SU-DHL-6 (cell line): ENCODE results near the gene ACTN4.

Experiments used
- CTCF ChIP-seq: fragments of 200-600 bp; sonication (generic); IDR thresholded peaks from one replicate; pipeline ENCODE4 v1.5.1; 2017; ENCODE audit warnings: antibody characterized with exemption, mild to moderate bottlenecking, low read length, moderate library complexity; ENCODE audit not compliant: insufficient read depth, poor library complexity, severe bottlenecking
- EZH2phosphoT487 ChIP-seq: fragments of 200-600 bp; sonication (generic), shearing (Covaris generic); conservative IDR thresholded peaks from 2 replicates; pipeline ENCODE4 v1.6.1; 2018; ENCODE audit warnings: mild to moderate bottlenecking, antibody characterized with exemption, low read length, moderate library complexity, mixed read lengths

GRCh38 chr19:38665950-38666662, 18.7 kb downstream of the ACTN4 start:
- no peak for TF ChIP-seq CTCF
- TF ChIP-seq EZH2phosphoT487, result no peak
